ENCODE data around the gene C16orf96.

DNA sequence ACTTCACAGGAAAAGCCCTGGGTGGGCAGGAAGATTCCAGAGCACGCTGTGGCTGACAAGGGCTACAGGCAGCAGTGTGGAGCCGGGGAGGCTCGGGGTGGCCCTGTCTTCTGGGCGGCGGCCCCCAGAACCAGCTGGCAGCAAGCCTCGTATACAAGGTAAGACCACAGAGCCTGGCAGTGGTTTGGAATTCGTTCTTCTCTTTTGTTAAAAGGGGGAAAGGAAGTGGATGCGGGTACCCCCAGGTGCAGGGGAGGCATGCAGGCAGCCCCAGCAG lies 52.5 kb downstream of the C16orf96 start:
- TF ChIP-seq, protein P1, sequence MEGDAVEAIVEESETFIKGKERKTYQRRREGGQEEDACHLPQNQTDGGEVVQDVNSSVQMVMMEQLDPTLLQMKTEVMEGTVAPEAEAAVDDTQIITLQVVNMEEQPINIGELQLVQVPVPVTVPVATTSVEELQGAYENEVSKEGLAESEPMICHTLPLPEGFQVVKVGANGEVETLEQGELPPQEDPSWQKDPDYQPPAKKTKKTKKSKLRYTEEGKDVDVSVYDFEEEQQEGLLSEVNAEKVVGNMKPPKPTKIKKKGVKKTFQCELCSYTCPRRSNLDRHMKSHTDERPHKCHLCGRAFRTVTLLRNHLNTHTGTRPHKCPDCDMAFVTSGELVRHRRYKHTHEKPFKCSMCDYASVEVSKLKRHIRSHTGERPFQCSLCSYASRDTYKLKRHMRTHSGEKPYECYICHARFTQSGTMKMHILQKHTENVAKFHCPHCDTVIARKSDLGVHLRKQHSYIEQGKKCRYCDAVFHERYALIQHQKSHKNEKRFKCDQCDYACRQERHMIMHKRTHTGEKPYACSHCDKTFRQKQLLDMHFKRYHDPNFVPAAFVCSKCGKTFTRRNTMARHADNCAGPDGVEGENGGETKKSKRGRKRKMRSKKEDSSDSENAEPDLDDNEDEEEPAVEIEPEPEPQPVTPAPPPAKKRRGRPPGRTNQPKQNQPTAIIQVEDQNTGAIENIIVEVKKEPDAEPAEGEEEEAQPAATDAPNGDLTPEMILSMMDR (IDR thresholded peaks at IDR 0.05), result no peak
- TF ChIP-seq EZH2 (IDR thresholded peaks at IDR 0.05; ENCODE audit: borderline replicate concordance, insufficient read depth, low read depth, low read length, poor library complexity, severe bottlenecking), result no peak
